H9 (cell line): Measurements from ENCODE around the gene CCAR1. TPM values are rescaled to one million over a fixed set of nuclear protein-coding genes. Genes with fewer than 3 reads are reported as not detected.
"Not testable (repeated sequence)": the region's sequence is repeated elsewhere in the genome, so short reads cannot be mapped to it uniquely, and the experiment has no call there.

Experiments used
- DNase-seq: peaks from one replicate; pipeline ENCODE4 v3.0.0-alpha.2; 2017
- H2AFZ ChIP-seq: one replicate; pipeline ENCODE4 v1.6.1; 2013; ENCODE audit warnings: mild to moderate bottlenecking, low read length, control low read depth, moderate library complexity
- H2AK5ac ChIP-seq: 2 replicates; pipeline ENCODE4 v1.6.1; 2013; ENCODE audit warnings: low read length, control low read depth, mixed read lengths; ENCODE audit not compliant: insufficient read length
- H2BK120ac ChIP-seq: one replicate; pipeline ENCODE4 v1.6.1; 2013; ENCODE audit warnings: low read depth, mild to moderate bottlenecking, low read length, control low read depth, inconsistent platforms; ENCODE audit not compliant: poor library complexity, severe bottlenecking
- H2BK12ac ChIP-seq: 2 replicates; pipeline ENCODE4 v1.6.1; 2013; ENCODE audit warnings: low read length, control low read depth, mixed read lengths, low read depth; ENCODE audit not compliant: insufficient read length
- H2BK15ac ChIP-seq: 2 replicates; pipeline ENCODE4 v1.6.1; 2013; ENCODE audit warnings: low read depth, low read length, control low read depth
- H2BK20ac ChIP-seq: one replicate; pipeline ENCODE4 v1.6.1; 2013; ENCODE audit warnings: low read depth, mild to moderate bottlenecking, low read length, control low read depth, inconsistent platforms; ENCODE audit not compliant: poor library complexity, severe bottlenecking
- H2BK5ac ChIP-seq: 2 replicates; pipeline ENCODE4 v1.6.1; 2013; ENCODE audit warnings: low read length, control low read depth, mixed read lengths; ENCODE audit not compliant: insufficient read length
- H3K14ac ChIP-seq: 2 replicates; pipeline ENCODE4 v1.6.1; 2013; ENCODE audit warnings: low read length, control low read depth; ENCODE audit not compliant: insufficient read depth
- H3K18ac ChIP-seq: 2 replicates; pipeline ENCODE4 v1.6.1; 2013; ENCODE audit warnings: low read depth, mild to moderate bottlenecking, mixed read lengths, low read length, control low read depth; ENCODE audit not compliant: insufficient read length
- H3K23ac ChIP-seq: 2 replicates; pipeline ENCODE4 v1.6.1; 2013; ENCODE audit warnings: low read length, control low read depth, mixed read lengths, low read depth; ENCODE audit not compliant: insufficient read length
- H3K23me2 ChIP-seq: 2 replicates; pipeline ENCODE4 v1.6.1; 2013; ENCODE audit warnings: low read depth, mild to moderate bottlenecking, mixed read lengths, low read length, control low read depth; ENCODE audit not compliant: insufficient read length, poor library complexity, severe bottlenecking
- H3K27ac ChIP-seq: 2 replicates; pipeline ENCODE4 v1.5.1; 2013; ENCODE audit warnings: low read length, control low read depth, mixed read lengths, low read depth; ENCODE audit not compliant: insufficient read length
- H3K27me3 ChIP-seq: 2 replicates; pipeline ENCODE4 v1.6.1; 2013; ENCODE audit warnings: low read length, control low read depth, inconsistent platforms; ENCODE audit not compliant: insufficient read depth
- H3K4ac ChIP-seq: 2 replicates; pipeline ENCODE4 v1.6.1; 2013; ENCODE audit warnings: low read depth, mild to moderate bottlenecking, control low read depth, inconsistent platforms, low read length, moderate library complexity
- H3K4me1 ChIP-seq: 2 replicates; pipeline ENCODE4 v1.6.1; 2013; ENCODE audit warnings: low read length, control low read depth, inconsistent platforms; ENCODE audit not compliant: insufficient read depth
- H3K4me2 ChIP-seq: 2 replicates; pipeline ENCODE4 v1.6.1; 2013; ENCODE audit warnings: low read length, control low read depth, mixed read lengths; ENCODE audit not compliant: insufficient read length, insufficient read depth
- H3K56ac ChIP-seq: 2 replicates; pipeline ENCODE4 v1.6.1; 2013; ENCODE audit warnings: low read depth, mild to moderate bottlenecking, mixed read lengths, low read length, control low read depth; ENCODE audit not compliant: insufficient read length
- H3K79me1 ChIP-seq: 2 replicates; pipeline ENCODE4 v1.6.1; 2013; ENCODE audit warnings: low read depth, mild to moderate bottlenecking, moderate library complexity, low read length, control low read depth, inconsistent platforms; ENCODE audit not compliant: insufficient read depth, poor library complexity, severe bottlenecking
- H3K79me2 ChIP-seq: 2 replicates; pipeline ENCODE4 v1.6.1; 2013; ENCODE audit warnings: low read length, control low read depth, inconsistent platforms; ENCODE audit not compliant: insufficient read depth
- H3K9ac ChIP-seq: 2 replicates; pipeline ENCODE4 v1.6.1; 2013; ENCODE audit warnings: low read length, control low read depth, mixed read lengths; ENCODE audit not compliant: insufficient read length; ENCODE audit errors: extremely low read depth
- H3K9me3 ChIP-seq: one replicate; pipeline ENCODE4 v1.6.1; 2013; ENCODE audit warnings: low read depth, low read length, inconsistent platforms; ENCODE audit not compliant: control insufficient read depth
- H3T11ph ChIP-seq: one replicate; pipeline ENCODE4 v1.6.1; 2013; ENCODE audit warnings: mild to moderate bottlenecking, low read length, control low read depth, inconsistent platforms
- H4K20me1 ChIP-seq: one replicate; pipeline ENCODE4 v1.6.1; 2013; ENCODE audit not compliant: control insufficient read depth, insufficient read length, insufficient read depth
- H4K5ac ChIP-seq: 2 replicates; pipeline ENCODE4 v1.6.1; 2013; ENCODE audit warnings: low read depth, mild to moderate bottlenecking, mixed read lengths, low read length, control low read depth; ENCODE audit not compliant: insufficient read length
- H4K8ac ChIP-seq: replicated peaks from 2 replicates; pipeline ENCODE4 v1.6.1; 2013; ENCODE audit warnings: low read length, control low read depth, mixed read lengths, low read depth; ENCODE audit not compliant: insufficient read length
- H4K91ac ChIP-seq: 2 replicates; pipeline ENCODE4 v1.6.1; 2013; ENCODE audit warnings: low read depth, mild to moderate bottlenecking, moderate library complexity, mixed read lengths, low read length, control low read depth; ENCODE audit not compliant: insufficient read length
- H3K27ac Mint-ChIP-seq, 3 experiments: 2 replicates in 2 of 3; 3 replicates in 1 of 3; pipeline ENCODE4 v1.8.0; 2020 to 2021; ENCODE audit warnings: mixed read lengths in 3 of 3, mild to moderate bottlenecking in 1 of 3, moderate library complexity in 1 of 3
- H3K27me3 Mint-ChIP-seq: 2 replicates; pipeline ENCODE4 v1.8.0; 2021; ENCODE audit warnings: low read depth, mild to moderate bottlenecking, moderate library complexity, mixed read lengths
- H3K36me3 Mint-ChIP-seq, 3 experiments: 2 replicates in 2 of 3; 3 replicates in 1 of 3; pipeline ENCODE4 v1.8.0; 2020 to 2021; ENCODE audit warnings: low read depth in 3 of 3, mixed read lengths in 3 of 3; ENCODE audit not compliant: insufficient read depth in 1 of 3
- H3K4me1 Mint-ChIP-seq, 2 experiments: 2 replicates each; pipeline ENCODE4 v1.8.0; 2020; ENCODE audit warnings: mixed read lengths in 2 of 2
- H3K4me3 Mint-ChIP-seq, 2 experiments: 2 replicates in 1 of 2; 3 replicates in 1 of 2; pipeline ENCODE4 v1.8.0; 2020 to 2021; ENCODE audit warnings: mild to moderate bottlenecking in 2 of 2, mixed read lengths in 2 of 2, moderate library complexity in 1 of 2
- H3K9me3 Mint-ChIP-seq, 2 experiments: 2 replicates in 1 of 2; 3 replicates in 1 of 2; pipeline ENCODE4 v1.8.0; 2020; ENCODE audit warnings: mild to moderate bottlenecking in 2 of 2, mixed read lengths in 2 of 2, moderate library complexity in 1 of 2
- WGBS: extraction: QIAGEN DNeasy Blood & Tissue Kit; methylation state at CpG from one replicate; pipeline ENCODE4 v1.1.7; 2013; ENCODE audit warnings: missing lambda C conversion rate, low lambda C conversion rate, mixed read lengths; ENCODE audit not compliant: insufficient read length; ENCODE audit errors: extremely low coverage; 5-methylcytosine and 5-hydroxymethylcytosine counted together
- total RNA-seq: library from RNA; stranded (reverse); gene quantifications from 2 replicates; pipeline ENCODE4 v1.2.1, GENCODE V29; 2021
- TF ChIP-seq, protein P1 (sequence below): fragments of 200-600 bp; sonication (generic); conservative IDR thresholded peaks from 3 replicates; pipeline ENCODE4 v1.8.0; 2021; ENCODE audit warnings: antibody characterized with exemption, mild to moderate bottlenecking

CCAR1 gene
- total RNA-seq, 1 experiment from 2014 or later, result 118 TPM

DNA sequence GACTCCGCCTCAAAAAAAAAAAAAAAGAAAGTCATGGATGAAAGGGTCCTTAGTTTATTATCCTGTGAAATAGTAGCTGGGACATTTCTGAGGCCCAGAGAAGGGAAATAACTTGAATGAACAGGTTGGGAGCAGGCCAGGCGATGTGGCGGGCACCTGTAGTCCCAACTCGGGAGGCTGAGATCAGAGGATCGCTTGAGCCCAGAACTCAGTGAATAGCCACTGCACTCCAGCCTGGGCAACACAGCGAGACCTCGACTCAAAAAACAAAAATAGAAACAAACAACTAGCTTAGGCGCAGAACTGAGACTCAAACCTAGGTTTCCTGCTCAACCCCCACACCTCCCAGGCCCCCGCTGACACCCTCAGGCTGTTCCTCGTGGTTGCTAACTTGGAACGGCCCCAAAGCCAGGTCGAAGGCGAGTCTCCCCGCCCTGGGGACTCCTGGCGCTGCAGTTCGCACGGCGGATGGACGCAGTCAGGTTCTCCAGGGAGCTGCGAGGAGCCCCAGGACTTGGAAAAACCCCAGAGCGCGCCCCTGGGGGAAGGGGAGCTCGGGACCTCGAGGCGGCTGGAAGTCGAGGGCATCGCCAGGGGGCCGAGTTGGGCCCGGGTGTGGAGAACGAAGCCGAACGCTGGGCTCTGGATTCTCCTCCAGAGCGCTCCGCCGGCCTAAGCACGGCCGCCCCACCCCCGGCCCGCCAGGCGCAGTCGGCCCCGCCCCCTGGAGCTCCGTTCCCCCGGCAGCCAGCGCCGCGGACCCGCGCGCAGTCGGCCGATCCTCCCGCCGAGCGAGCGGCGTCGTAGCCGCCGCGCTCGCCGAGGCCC is 105.9 kb downstream of the CCAR1 start, which contains the start of gene STOX1:
Gene STOX1 (plus strand): TSS at position 768 of the 828 bp plus-strand sequence. CDS start 93 bp downstream, outside the sequence.
- TF ChIP-seq, protein P1, sequence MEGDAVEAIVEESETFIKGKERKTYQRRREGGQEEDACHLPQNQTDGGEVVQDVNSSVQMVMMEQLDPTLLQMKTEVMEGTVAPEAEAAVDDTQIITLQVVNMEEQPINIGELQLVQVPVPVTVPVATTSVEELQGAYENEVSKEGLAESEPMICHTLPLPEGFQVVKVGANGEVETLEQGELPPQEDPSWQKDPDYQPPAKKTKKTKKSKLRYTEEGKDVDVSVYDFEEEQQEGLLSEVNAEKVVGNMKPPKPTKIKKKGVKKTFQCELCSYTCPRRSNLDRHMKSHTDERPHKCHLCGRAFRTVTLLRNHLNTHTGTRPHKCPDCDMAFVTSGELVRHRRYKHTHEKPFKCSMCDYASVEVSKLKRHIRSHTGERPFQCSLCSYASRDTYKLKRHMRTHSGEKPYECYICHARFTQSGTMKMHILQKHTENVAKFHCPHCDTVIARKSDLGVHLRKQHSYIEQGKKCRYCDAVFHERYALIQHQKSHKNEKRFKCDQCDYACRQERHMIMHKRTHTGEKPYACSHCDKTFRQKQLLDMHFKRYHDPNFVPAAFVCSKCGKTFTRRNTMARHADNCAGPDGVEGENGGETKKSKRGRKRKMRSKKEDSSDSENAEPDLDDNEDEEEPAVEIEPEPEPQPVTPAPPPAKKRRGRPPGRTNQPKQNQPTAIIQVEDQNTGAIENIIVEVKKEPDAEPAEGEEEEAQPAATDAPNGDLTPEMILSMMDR, result no peak
- Histone ChIP-seq H3K4ac (no peak within 1 kb of the TSS), H3T11ph (no peak within 1 kb of the TSS), H3K9me3 (no peaks in the 10 kb centered on the region), H3K18ac (peak within 1 kb of the TSS; percentile 67), H4K8ac (no peak within 1 kb of the TSS), H4K5ac (no peak within 1 kb of the TSS), H3K79me2 (no peaks in the 10 kb centered on the region), H2AFZ (no peak within 1 kb of the TSS), H3K27me3 (peaks cover 3% of the 10 kb centered on the region; the same call in 1 of the 2 replicates), H4K91ac (no peak within 1 kb of the TSS), H3K4me2 (peak within 1 kb of the TSS; percentile 83), H3K4me1 (no peaks in the 10 kb centered on the region), H2BK12ac (no peak within 1 kb of the TSS), H3K27ac (no peak within 1 kb of the TSS), H3K23me2 (peaks cover 8% of the 10 kb centered on the region), H4K20me1 (no peaks in the 10 kb centered on the region), H3K23ac (no peak within 1 kb of the TSS), H2BK5ac (no peak within 1 kb of the TSS), H3K56ac (no peak within 1 kb of the TSS), H2BK120ac (no peak within 1 kb of the TSS), H3K79me1 (no peaks in the 10 kb centered on the region), H3K14ac (peak within 1 kb of the TSS; percentile 58; the same call in 1 of the 2 replicates), H3K9ac (peak within 1 kb of the TSS; percentile 33), H2BK20ac (no peak within 1 kb of the TSS), H2BK15ac (peak within 1 kb of the TSS; percentile 13; the same call in 1 of the 2 replicates), H2AK5ac (no peak within 1 kb of the TSS)
- Mint-ChIP-seq H3K27ac (peak within 1 kb of the TSS in 1 of 3 experiments; percentile 91; a peak in 2 of 7 replicates), H3K27me3 (peaks cover 41% of the 10 kb centered on the region), H3K9me3 (peaks cover 0 to 2% of the 10 kb centered on the region in 2 experiments; a peak in 1 of 5 replicates), H3K4me1 (peaks cover 5 to 13% of the 10 kb centered on the region in 2 experiments), H3K4me3 (peak within 1 kb of the TSS; percentile 71 to 88), H3K36me3 (no peaks in the 10 kb centered on the region; a peak in 2 of 7 replicates)
- DNase-seq, result peak; percentile 78
- no CpG with 5 or more reads among the region's 63 CpGs for WGBS

- H3K4me2 ChIP-seq, result peak overlapping the region; percentile 83
- not testable (repeated sequence) for H3K14ac ChIP-seq, H3K27me3 ChIP-seq, H2AK5ac ChIP-seq, H2BK15ac ChIP-seq, H2BK20ac ChIP-seq, H4K91ac ChIP-seq, H2BK120ac ChIP-seq, H3K9me3 ChIP-seq, H2BK12ac ChIP-seq, H3K27ac Mint-ChIP-seq, H2BK5ac ChIP-seq, H3K79me2 ChIP-seq, H3K27ac ChIP-seq, H4K20me1 ChIP-seq, H3K79me1 ChIP-seq, H3K23me2 ChIP-seq, DNase-seq, H3T11ph ChIP-seq, H3K4me3 Mint-ChIP-seq, H3K23ac ChIP-seq, H2AFZ ChIP-seq, H4K8ac ChIP-seq, H4K5ac ChIP-seq, H3K9ac ChIP-seq, H3K4ac ChIP-seq, H3K18ac ChIP-seq, H3K9me3 Mint-ChIP-seq, H3K36me3 Mint-ChIP-seq, H3K4me1 ChIP-seq, H3K56ac ChIP-seq
- WGBS, result no CpG with 5 or more reads among the region's 58 CpGs
- Mint-ChIP-seq H3K4me1 (peaks cover 7 to 15% of the 10 kb centered on the region in 2 experiments), H3K27me3 (peaks cover 41% of the 10 kb centered on the region)
Measured at GRCh38 chr10:68827592-68827959, 106.5 kb downstream of the CCAR1 start.
